Liver (tissue), 9 donors: Measurements from ENCODE around the gene DSE. TPM values are rescaled to one million over a fixed set of nuclear protein-coding genes. Genes with fewer than 3 reads are reported as not detected.

Experiments used
- DNase-seq: peaks from one replicate; pipeline ENCODE4 v3.0.0-alpha.2; 2017; ENCODE audit warnings: low spot score
- H3K27ac ChIP-seq, 2 donors: one replicate each; pipeline ENCODE4 v1.7.0; 2013; ENCODE audit warnings: inconsistent platforms in 2 of 2, low read length in 2 of 2, control low read depth in 1 of 2, low read depth in 1 of 2, mild to moderate bottlenecking in 1 of 2
- H3K27me3 ChIP-seq, 4 donors: one replicate each; pipeline versions ENCODE4 v1.6.1 to v1.7.0; 2013; ENCODE audit warnings: low read length in 3 of 4, inconsistent platforms in 1 of 4, mild to moderate bottlenecking in 1 of 4, moderate library complexity in 1 of 4; ENCODE audit not compliant: control insufficient read depth in 4 of 4, insufficient read depth in 4 of 4
- H3K36me3 ChIP-seq, 4 donors: one replicate each; pipeline versions ENCODE4 v1.6.1 to v1.7.0; 2013; ENCODE audit warnings: low read length in 3 of 4, mild to moderate bottlenecking in 3 of 4, low read depth in 1 of 4, moderate library complexity in 1 of 4; ENCODE audit not compliant: control insufficient read depth in 4 of 4, insufficient read depth in 3 of 4
- H3K4me1 ChIP-seq, 4 donors: one replicate each; pipeline versions ENCODE4 v1.6.1 to v1.7.0; 2013; ENCODE audit warnings: low read length in 3 of 4, mild to moderate bottlenecking in 3 of 4, moderate library complexity in 1 of 4; ENCODE audit not compliant: control insufficient read depth in 4 of 4, insufficient read depth in 4 of 4
- H3K4me3 ChIP-seq, 3 donors: one replicate each; pipeline versions ENCODE4 v1.6.1 to v1.7.0; 2013; ENCODE audit warnings: low read length in 3 of 3, control low read depth in 1 of 3, low read depth in 1 of 3, mild to moderate bottlenecking in 1 of 3
- H3K9ac ChIP-seq, 2 donors: one replicate each; pipeline ENCODE4 v1.7.0; 2013; ENCODE audit warnings: low read length in 2 of 2, mild to moderate bottlenecking in 2 of 2, moderate library complexity in 2 of 2, control low read depth in 1 of 2, low read depth in 1 of 2
- H3K9me3 ChIP-seq, 4 donors: one replicate each; pipeline versions ENCODE4 v1.6.1 to v1.7.0; 2013; ENCODE audit warnings: low read length in 3 of 4; ENCODE audit not compliant: control insufficient read depth in 4 of 4
- ATF3 ChIP-seq: IDR thresholded peaks from 2 replicates; pipeline ENCODE4 v1.6.1; 2016; ENCODE audit warnings: antibody characterized with exemption
- CTCF ChIP-seq: fragments of 150-350 bp; IDR thresholded peaks from 2 replicates; pipeline ENCODE4 v1.5.1; 2017; ENCODE audit warnings: improper control_type of control experiment, low read depth, low read length; ENCODE audit not compliant: missing input control
- EGR1 ChIP-seq, 2 donors: IDR thresholded peaks; 2 replicates each; pipeline ENCODE4 v1.6.1; 2016 to 2018; ENCODE audit warnings: antibody characterized with exemption in 2 of 2, low read depth in 2 of 2
- FOXA1 ChIP-seq: IDR thresholded peaks from 2 replicates; pipeline ENCODE4 v1.6.1; 2016; ENCODE audit warnings: antibody characterized with exemption
- FOXA2 ChIP-seq: IDR thresholded peaks from 2 replicates; pipeline ENCODE4 v1.6.1; 2016; ENCODE audit warnings: antibody characterized with exemption
- GABPA ChIP-seq, 2 donors: IDR thresholded peaks in 1 of 2; conservative IDR thresholded peaks in 1 of 2; 2 replicates each; pipeline ENCODE4 v1.6.1; 2016; ENCODE audit warnings: antibody characterized with exemption in 2 of 2, mild to moderate bottlenecking in 1 of 2, moderate library complexity in 1 of 2
- HNF4A ChIP-seq, 2 donors: conservative IDR thresholded peaks; 2 replicates each; pipeline ENCODE4 v1.6.1; 2016; ENCODE audit warnings: antibody characterized with exemption in 2 of 2, mild to moderate bottlenecking in 2 of 2
- HNF4G ChIP-seq: IDR thresholded peaks from 2 replicates; pipeline ENCODE4 v1.6.1; 2016; ENCODE audit warnings: antibody characterized with exemption
- JUND ChIP-seq, 2 donors: IDR thresholded peaks; 2 replicates each; pipeline ENCODE4 v1.6.1; 2016; ENCODE audit warnings: antibody characterized with exemption in 2 of 2
- MAX ChIP-seq: IDR thresholded peaks from 2 replicates; pipeline ENCODE4 v1.6.1; 2016; ENCODE audit warnings: antibody characterized with exemption
- NR2F2 ChIP-seq: IDR thresholded peaks from 2 replicates; pipeline ENCODE4 v1.6.1; 2016; ENCODE audit warnings: antibody characterized with exemption
- RAD21 ChIP-seq, 2 donors: IDR thresholded peaks; 2 replicates each; pipeline ENCODE4 v1.6.1; 2016; ENCODE audit warnings: antibody characterized with exemption in 2 of 2, mild to moderate bottlenecking in 2 of 2
- REST ChIP-seq: IDR thresholded peaks from 2 replicates; pipeline ENCODE4 v1.6.1; 2016; ENCODE audit warnings: antibody characterized with exemption, mild to moderate bottlenecking
- RXRA ChIP-seq, 2 donors: IDR thresholded peaks; 2 replicates each; pipeline ENCODE4 v1.6.1; 2017 to 2018; ENCODE audit warnings: antibody characterized with exemption in 2 of 2, mild to moderate bottlenecking in 1 of 2
- SP1 ChIP-seq: IDR thresholded peaks from 2 replicates; pipeline ENCODE4 v1.6.1; 2018; ENCODE audit warnings: antibody characterized with exemption, mild to moderate bottlenecking
- TAF1 ChIP-seq: conservative IDR thresholded peaks from 2 replicates; pipeline ENCODE4 v1.6.1; 2016; ENCODE audit warnings: antibody characterized with exemption, mild to moderate bottlenecking
- YY1 ChIP-seq: IDR thresholded peaks from 2 replicates; pipeline ENCODE4 v1.6.1; 2016; ENCODE audit warnings: antibody characterized with exemption, mild to moderate bottlenecking
- ZBTB33 ChIP-seq: IDR thresholded peaks from 2 replicates; pipeline ENCODE4 v1.6.1; 2016; ENCODE audit warnings: antibody characterized with exemption
- WGBS: extraction: QIAGEN DNeasy Blood & Tissue Kit; methylation state at CpG from one replicate; pipeline ENCODE4 v1.1.7; 2013; 5-methylcytosine and 5-hydroxymethylcytosine counted together
- polyA plus RNA-seq, 2 donors: library from polyadenylated mRNA; stranded (reverse) in 1 of 2; unstranded in 1 of 2; fragments of 200-250 nt in 1 of 2; fragments of >200 nt in 1 of 2; fragmentation: Nextera tagmentation in 1 of 2; extraction: Ambion mirVana in 1 of 2; gene quantifications; one replicate each; pipeline versions ENCODE4 v1.2.1 to v1.2.3, GENCODE V29; 2013 to 2015
- total RNA-seq, 2 donors: library from RNA; depleted of rRNA; stranded (reverse); fragments of >200 nt; gene quantifications; one replicate each; pipeline ENCODE4 v1.2.3, GENCODE V29; 2014
- donor health status: healthy.
- donor health status: healthy.
- donor health status: healthy.
- donor health status: healthy.
- donor health status: healthy.

DSE gene
- total and polyA plus RNA-seq, 4 donors = 5.5 to 22.8 (median 9.6) TPM

GRCh38 chr6:116443105-116443504 is 72.4 kb downstream of the DSE start:
- TF ChIP-seq YY1 (no peak), NR2F2 (no peak), JUND (IDR thresholded peaks at IDR 0.05) (no peak), HNF4A (conservative IDR thresholded peaks at IDR 0.05) (no peak), ZBTB33 (no peak), ATF3 (no peak), CTCF (no peak), TAF1 (no peak), FOXA1 (no peak), EGR1 (IDR thresholded peaks at IDR 0.05; ENCODE audit: low read depth in 2 of 2) (no peak), RAD21 (IDR thresholded peaks at IDR 0.05) (no peak), RXRA (IDR thresholded peaks at IDR 0.05) (no peak), GABPA (IDR thresholded peaks at IDR 0.05 in 1 of 2, conservative IDR thresholded peaks at IDR 0.05 in 1 of 2) (no peak), FOXA2 (no peak), REST (no peak), SP1 (no peak), HNF4G (no peak), MAX (no peak)
- no peak overlapping the region for H3K27ac ChIP-seq
- H3K27me3 ChIP-seq = no peaks in the 10 kb centered on the region
- H3K9me3 ChIP-seq = no peaks in the 10 kb centered on the region
- 95% methylated on average over 2 of the region's 2 CpGs for WGBS
- peaks cover 0 to 6% (median 0%) of the 10 kb centered on the region in 4 donors for H3K4me1 ChIP-seq
- H3K36me3 ChIP-seq = no peaks in the 10 kb centered on the region
- DNase-seq = no peak
- H3K9ac ChIP-seq = no peak overlapping the region
- no peak overlapping the region for H3K4me3 ChIP-seq
